ENCODE results near the gene GSTA4. TPM values are rescaled to one million over a fixed set of nuclear protein-coding genes. Genes with fewer than 3 reads are reported as not detected.

The GSTA4 gene
- total RNA-seq, 1 donor from 2014 or later: 9.4 TPM

GRCh38 chr6:52976149-52976548, 18.9 kb downstream of the GSTA4 start:
- Histone ChIP-seq H3K4me3 (no peak overlapping the region), H3K36me3 (peaks cover 4% of the 10 kb centered on the region), H3K27ac (replicated peaks) (no peak overlapping the region), H3K4me1 (no peaks in the 10 kb centered on the region), H3K9me3 (replicated peaks) (no peaks in the 10 kb centered on the region), H3K27me3 (ENCODE audit: low read depth) (no peaks in the 10 kb centered on the region)
- intact Hi-C loops (cut with micrococcal nuclease): no loop called here
- DNase-seq: no peak
- TF ChIP-seq CTCF (IDR thresholded peaks at IDR 0.05; ENCODE audit: borderline replicate concordance): no peak

DNA sequence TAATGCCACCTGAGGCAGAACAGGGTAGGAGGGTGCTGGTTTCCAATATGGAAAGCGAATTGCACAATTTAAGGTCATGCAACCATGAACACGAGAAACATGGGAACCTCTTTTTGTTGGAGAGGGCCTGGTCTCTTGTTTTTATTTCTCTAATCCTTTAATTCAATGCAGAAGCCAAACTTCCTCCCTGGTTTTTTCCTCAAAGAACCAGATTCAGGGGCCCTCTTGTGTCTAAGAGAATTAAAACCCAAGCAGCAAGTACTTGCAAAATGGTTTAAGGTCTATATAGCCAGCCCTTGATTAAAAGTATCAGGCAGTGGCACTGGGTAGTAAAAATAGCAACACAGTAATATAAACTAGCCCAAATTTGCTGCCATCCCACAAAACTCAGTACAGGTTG, 19.5 kb downstream of the GSTA4 start:
- peaks cover 4% of the 10 kb centered on the region for H3K36me3 ChIP-seq
- no peaks in the 10 kb centered on the region for H3K4me1 ChIP-seq
- no peaks in the 10 kb centered on the region for H3K9me3 ChIP-seq (replicated peaks)
- no peak overlapping the region for H3K4me3 ChIP-seq
- intact Hi-C loops (cut with micrococcal nuclease): no loop called here
- H3K27me3 ChIP-seq (ENCODE audit: low read depth): no peaks in the 10 kb centered on the region
- H3K27ac ChIP-seq (replicated peaks): no peak overlapping the region
- no peak for TF ChIP-seq CTCF (IDR thresholded peaks at IDR 0.05; ENCODE audit: borderline replicate concordance)
- DNase-seq: no peak

- no peak for TF ChIP-seq CTCF (IDR thresholded peaks at IDR 0.05; ENCODE audit: borderline replicate concordance)
- Histone ChIP-seq H3K4me1 (no peaks in the 10 kb centered on the region), H3K27ac (replicated peaks) (no peak overlapping the region), H3K4me3 (no peak overlapping the region), H3K9me3 (replicated peaks) (no peaks in the 10 kb centered on the region), H3K27me3 (ENCODE audit: low read depth) (no peaks in the 10 kb centered on the region), H3K36me3 (peaks cover under 1% of the 10 kb centered on the region)
- intact Hi-C loops (cut with micrococcal nuclease): no loop called here
- no peak for DNase-seq
These were observed 22.1 kb downstream of the GSTA4 start for GRCh38 chr6:52972989-52973388.

- Histone ChIP-seq H3K27me3 (ENCODE audit: low read depth) (no peaks in the 10 kb centered on the region), H3K4me3 (no peak overlapping the region), H3K4me1 (no peaks in the 10 kb centered on the region), H3K36me3 (no peaks in the 10 kb centered on the region), H3K27ac (replicated peaks) (no peak overlapping the region), H3K9me3 (replicated peaks) (no peaks in the 10 kb centered on the region)
- intact Hi-C loops (cut with micrococcal nuclease): no loop called here
- TF ChIP-seq CTCF (IDR thresholded peaks at IDR 0.05; ENCODE audit: borderline replicate concordance): no peak
- no peak for DNase-seq
These were observed 25.7 kb downstream of the GSTA4 start for GRCh38 chr6:52969359-52969758.

GRCh38 chr6:52966101-52966500, 29.0 kb downstream of the GSTA4 start:
- Histone ChIP-seq H3K36me3 (no peaks in the 10 kb centered on the region), H3K27ac (replicated peaks) (no peak overlapping the region), H3K9me3 (replicated peaks) (peaks cover 17% of the 10 kb centered on the region), H3K4me3 (no peak overlapping the region), H3K27me3 (ENCODE audit: low read depth) (no peaks in the 10 kb centered on the region), H3K4me1 (no peaks in the 10 kb centered on the region)
- no peak for TF ChIP-seq CTCF (IDR thresholded peaks at IDR 0.05; ENCODE audit: borderline replicate concordance)
- intact Hi-C loops (cut with micrococcal nuclease): no loop called here
- no peak for DNase-seq

DNA sequence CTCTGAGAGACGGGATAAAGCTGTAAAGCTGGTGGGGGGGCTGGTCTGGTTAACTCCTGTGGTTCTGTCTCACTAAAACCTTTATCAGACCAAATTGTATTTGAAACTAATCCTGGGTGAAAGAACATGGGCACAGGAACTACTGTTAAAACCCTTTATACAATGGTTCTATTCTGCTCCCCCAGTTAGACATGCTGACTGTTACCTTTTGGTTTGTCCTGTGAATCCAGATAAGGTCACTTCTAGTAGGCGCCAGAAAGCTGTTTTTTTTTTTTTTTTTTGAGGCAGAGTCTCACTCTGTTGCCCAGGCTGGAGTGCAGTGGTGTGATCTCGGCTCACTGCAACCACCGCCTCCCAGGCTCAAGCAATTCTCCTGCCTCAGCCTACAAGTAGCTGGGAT, 29.7 kb downstream of the GSTA4 start:
- no peak for DNase-seq
- Histone ChIP-seq H3K27ac (replicated peaks) (no peak overlapping the region), H3K4me1 (no peaks in the 10 kb centered on the region), H3K36me3 (no peaks in the 10 kb centered on the region), H3K27me3 (ENCODE audit: low read depth) (no peaks in the 10 kb centered on the region), H3K9me3 (replicated peaks) (peaks cover 24% of the 10 kb centered on the region), H3K4me3 (no peak overlapping the region)
- intact Hi-C loops (cut with micrococcal nuclease): no loop called here
- no peak for TF ChIP-seq CTCF (IDR thresholded peaks at IDR 0.05; ENCODE audit: borderline replicate concordance)

Measured in left ventricle myocardium inferior (tissue), 1 donor.